ENCODE data around the gene ERCC8. TPM values are rescaled to one million over a fixed set of nuclear protein-coding genes. Genes with fewer than 3 reads are reported as not detected.

The ERCC8 gene
- total and polyA plus RNA-seq, 2 of the 8 experiments (the other 6 are each of a cell fraction or from before 2014, with no cell fraction given) = 17.3 TPM

DNA sequence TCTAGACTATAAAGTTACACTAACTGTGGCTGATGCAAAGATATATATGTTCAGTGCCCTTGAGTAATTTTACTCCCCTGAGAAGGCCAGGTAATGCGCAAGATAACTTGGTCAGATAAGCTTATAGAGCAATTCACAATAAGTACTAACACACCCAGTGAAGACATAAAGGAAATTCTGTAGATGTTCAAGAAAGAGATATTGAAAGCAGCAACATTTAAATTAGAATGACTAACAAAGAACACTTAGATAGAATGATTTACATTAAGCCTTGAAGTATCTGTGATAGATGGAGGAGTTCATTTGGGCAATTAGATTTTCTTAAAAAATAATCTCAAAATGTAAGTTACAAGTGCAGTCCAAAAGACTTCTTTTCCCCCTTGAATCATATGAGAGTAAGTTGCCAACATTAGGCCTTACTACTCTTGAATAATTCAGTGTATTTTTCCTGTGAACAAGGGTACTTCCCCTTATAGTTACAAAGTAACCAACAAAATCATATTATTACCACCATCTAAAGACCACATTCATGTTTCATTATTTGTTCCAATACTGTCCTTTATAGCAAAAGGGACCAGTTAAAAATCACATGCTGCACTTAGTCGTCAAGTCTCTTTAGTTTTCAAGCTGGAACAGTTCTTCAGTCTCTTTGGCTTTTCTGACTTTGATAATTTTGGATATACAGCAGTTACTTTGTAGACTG lies 56.4 kb downstream of the ERCC8 start:
- Histone ChIP-seq H3K9me3 (ENCODE audit: insufficient read depth in 2 of 2, low read depth in 1 of 2, low read length in 1 of 2) (no peaks in the 10 kb centered on the region), H2BK12ac (ENCODE audit: low read depth, low read length) (no peak overlapping the region), H2BK15ac (ENCODE audit: low read length) (no peak overlapping the region), H3K4me3 (ENCODE audit: extremely low read depth in 1 of 4, insufficient read depth in 2 of 4, low read depth in 3 of 4, low read length in 4 of 4) (no peak overlapping the region), H3K14ac (ENCODE audit: insufficient read length) (no peak overlapping the region), H3K27ac (ENCODE audit: low read depth, low read length) (no peak overlapping the region), H3K79me1 (ENCODE audit: low read depth, low read length) (no peaks in the 10 kb centered on the region), H3K23ac (ENCODE audit: insufficient read length) (no peak overlapping the region), H3K4me1 (replicated peaks in 1 of 4; ENCODE audit: control insufficient read depth in 3 of 4, insufficient read depth in 4 of 4, low read length in 3 of 4) (peaks cover 0 to 5% (median 2%) of the 10 kb centered on the region in 4 experiments; a peak in 3 of 7 replicates), H4K20me1 (replicated peaks in 1 of 2; ENCODE audit: control insufficient read depth in 1 of 2, insufficient read depth in 2 of 2, low read length in 2 of 2) (no peaks in the 10 kb centered on the region), H4K91ac (replicated peaks; ENCODE audit: insufficient read length, low read length) (no peak overlapping the region), H3K27me3 (replicated peaks in 1 of 4; ENCODE audit: control insufficient read depth in 3 of 4, extremely low read depth in 1 of 4, insufficient read depth in 3 of 4, low read length in 3 of 4) (no peaks in the 10 kb centered on the region), H3K56ac (replicated peaks; ENCODE audit: insufficient read length, low read depth, low read length) (no peak overlapping the region), H2AK5ac (ENCODE audit: low read depth, low read length) (no peak overlapping the region), H3K4ac (replicated peaks; ENCODE audit: insufficient read length, low read depth, low read length) (no peak overlapping the region), H2BK20ac (ENCODE audit: low read length) (no peak overlapping the region), H3K18ac (ENCODE audit: extremely low read depth, low read length) (no peak overlapping the region), H3K4me2 (ENCODE audit: insufficient read depth in 1 of 2, low read depth in 2 of 2, low read length in 2 of 2) (no peak overlapping the region), H3K9ac (replicated peaks in 1 of 4; ENCODE audit: extremely low read depth in 1 of 4, low read depth in 3 of 4, low read length in 3 of 4) (no peak overlapping the region), H2AFZ (ENCODE audit: low read length) (no peak overlapping the region), H3K36me3 (ENCODE audit: control insufficient read depth in 2 of 4, insufficient read depth in 4 of 4, low read length in 3 of 4) (peaks cover 0 to 15% (median 9%) of the 10 kb centered on the region in 4 experiments; a peak in 5 of 8 replicates), H2BK5ac (ENCODE audit: low read depth, low read length) (no peak overlapping the region), H3K23me2 (ENCODE audit: low read depth, low read length) (no peaks in the 10 kb centered on the region), H2BK120ac (replicated peaks; ENCODE audit: low read depth, low read length) (no peak overlapping the region), H4K5ac (ENCODE audit: insufficient read length, low read depth, low read length) (no peak overlapping the region), H3K79me2 (ENCODE audit: control insufficient read depth in 1 of 2, insufficient read depth in 2 of 2, low read length in 2 of 2) (no peaks in the 10 kb centered on the region), H4K8ac (ENCODE audit: extremely low read depth, insufficient read depth, low read length) (no peak overlapping the region)
- DNase-seq (ENCODE audit: low read depth in 1 of 2, low spot score in 2 of 2) (no peak), FAIRE-seq (no peak)
- ChIA-PET POLR2A (ENCODE audit: partially characterized antibody) (interaction anchor here (1.1 kb wide), 1 partner anchor 47 kb away, joined by 3 read pairs; no protein-coding TSS in a partner anchor), CTCF (ENCODE audit: partially characterized antibody) (interaction anchor here (0.9 to 1.5 kb wide), 2 partner anchors 153 to 189 kb away, joined by 3 read pairs; partner anchors contain the start of gene DEPDC1B)
- 93% methylated on average over 2 of the region's 2 CpGs; no CpG with 5 or more reads in 1 of the 2 experiments for WGBS, 2 experiments (ENCODE audit: extremely low coverage in 1 of 2, insufficient coverage in 1 of 2, insufficient read length in 1 of 2, insufficient replicate concordance in 2 of 2, low coverage in 1 of 2, low lambda C conversion rate in 2 of 2, missing lambda C conversion rate in 1 of 2)
- TF ChIP-seq POU5F1 (IDR thresholded peaks at IDR 0.05; ENCODE audit: low read depth, low read length) (no peak), USF2 (IDR thresholded peaks at IDR 0.05; ENCODE audit: low read length) (no peak), TCF12 (IDR thresholded peaks at IDR 0.05; ENCODE audit: low read depth, low read length) (no peak), MAFK (IDR thresholded peaks at IDR 0.05; ENCODE audit: low read depth, low read length) (no peak), TBP (IDR thresholded peaks at IDR 0.05; ENCODE audit: low read depth, low read length) (no peak), GABPA (IDR thresholded peaks at IDR 0.05; ENCODE audit: borderline replicate concordance, insufficient read depth, low read length) (no peak), TEAD4 (IDR thresholded peaks at IDR 0.05; ENCODE audit: low read depth, low read length) (no peak), SP2 (IDR thresholded peaks at IDR 0.05; ENCODE audit: low read length) (no peak), EP300 (IDR thresholded peaks at IDR 0.05; ENCODE audit: borderline replicate concordance in 1 of 2, low read depth in 2 of 2, low read length in 2 of 2) (no peak), CBX8 (IDR thresholded peaks at IDR 0.05; ENCODE audit: borderline replicate concordance, low read depth, low read length) (no peak), BCL11A (IDR thresholded peaks at IDR 0.05; ENCODE audit: low read depth in 2 of 2, low read length in 2 of 2) (no peak), SUZ12 (IDR thresholded peaks at IDR 0.05; ENCODE audit: low read length) (no peak)
